GM12874 (cell line): Measurements from ENCODE around the gene C1orf198.

ENCODE experiments used
- CTCF ChIP-seq: IDR thresholded peaks from 2 replicates; pipeline ENCODE4 v1.5.1; 2011; ENCODE audit warnings: low read depth, mild to moderate bottlenecking, control low read depth, low read length, moderate library complexity; ENCODE audit not compliant: insufficient read depth

The C1orf198 gene

GRCh38 chr1:230827081-230827681 is 41.1 kb downstream of the C1orf198 start:
- no peak for TF ChIP-seq CTCF

- no peak for TF ChIP-seq CTCF
Measured at GRCh38 chr1:230826166-230826875, 42.0 kb downstream of the C1orf198 start.

- TF ChIP-seq CTCF: no peak
Measured at GRCh38 chr1:230825761-230826160, 42.6 kb downstream of the C1orf198 start.

- no peak for TF ChIP-seq CTCF
Measured at GRCh38 chr1:230824919-230825721, 43.2 kb downstream of the C1orf198 start.

GRCh38 chr1:230824551-230824918 is 43.8 kb downstream of the C1orf198 start:
- TF ChIP-seq CTCF: no peak

GRCh38 chr1:230823931-230824381 is 44.4 kb downstream of the C1orf198 start:
- TF ChIP-seq CTCF: no peak

- no peak for TF ChIP-seq CTCF
Measured at GRCh38 chr1:230823426-230823825, 44.9 kb downstream of the C1orf198 start.
